Heart left ventricle (tissue), 16 donors: ENCODE measurements around the gene FRMD8. TPM values are rescaled to one million over a fixed set of nuclear protein-coding genes. Genes with fewer than 3 reads are reported as not detected.
A peak's percentile ranks its signal among the peaks of the same experiment; 100 is the strongest.

Experiments used
- ATAC-seq, 4 donors: fragments of 200-7000 bp; cut with Tn5 transposase; one replicate each; pipeline ENCODE4 v1.9.1; 2020 to 2022; ENCODE audit warnings: moderate library complexity in 4 of 4, mild to moderate bottlenecking in 3 of 4, moderate number of reproducible peaks in 1 of 4
- DNase-seq, 5 donors: peaks; one replicate each; pipeline ENCODE4 v3.0.0-alpha.2; 2020
- H3K27ac ChIP-seq, 12 donors: fragments of 200-600 bp; sonication (generic) in 4 of 12; one replicate each; pipeline versions ENCODE4 v1.5.0 to v1.8.0; 2016 to 2022; ENCODE audit warnings: mild to moderate bottlenecking in 2 of 12
- H3K27me3 ChIP-seq, 9 donors: fragments of 200-600 bp; sonication (generic) in 2 of 9; one replicate each; pipeline versions ENCODE4 v1.5.1 to v1.8.0; 2016 to 2022; ENCODE audit warnings: mild to moderate bottlenecking in 3 of 9
- H3K36me3 ChIP-seq, 9 donors: fragments of 200-600 bp; sonication (generic) in 2 of 9; one replicate each; pipeline versions ENCODE4 v1.5.0 to v1.8.0; 2018 to 2022; ENCODE audit warnings: mild to moderate bottlenecking in 2 of 9
- H3K4me1 ChIP-seq, 12 donors: fragments of 200-600 bp; sonication (generic) in 4 of 12; one replicate each; pipeline versions ENCODE4 v1.5.0 to v1.8.0; 2016 to 2022; ENCODE audit warnings: mild to moderate bottlenecking in 3 of 12
- H3K4me3 ChIP-seq, 12 donors: fragments of 200-600 bp; sonication (generic) in 4 of 12; one replicate each; pipeline versions ENCODE4 v1.5.0 to v1.8.0; 2017 to 2022; ENCODE audit warnings: mild to moderate bottlenecking in 9 of 12, moderate library complexity in 4 of 12
- H3K9me3 ChIP-seq, 12 donors: fragments of 200-600 bp; sonication (generic) in 4 of 12; one replicate each; pipeline versions ENCODE4 v1.5.0 to v1.8.0; 2016 to 2022; ENCODE audit warnings: mild to moderate bottlenecking in 1 of 12
- CTCF ChIP-seq, 12 donors: fragments of 200-600 bp; sonication (generic) in 4 of 12; IDR thresholded peaks; one replicate each; pipeline versions ENCODE4 v1.5.0 to v1.8.0; 2018 to 2022; ENCODE audit warnings: antibody characterized with exemption in 12 of 12, mild to moderate bottlenecking in 5 of 12
- POLR2A ChIP-seq, 2 donors: fragments of 450-650 bp; IDR thresholded peaks; one replicate each; pipeline ENCODE4 v1.6.1; 2017; ENCODE audit warnings: antibody characterized with exemption in 2 of 2, mild to moderate bottlenecking in 2 of 2, moderate library complexity in 2 of 2
- WGBS, 4 donors: extraction: QIAGEN DNeasy Blood & Tissue Kit in 2 of 4; methylation state at CpG; one replicate each; pipeline versions ENCODE4 v1.1.5 to v1.1.7; 2013 to 2018; 5-methylcytosine and 5-hydroxymethylcytosine counted together
- intact Hi-C, 10 donors: fragments of 100-400 bp; cut with DNase I; formaldehyde crosslinking; loops; one replicate each; pipeline versions ENCODE4 v1.11.1 to v1.14.2; 2022
- polyA plus RNA-seq, 2 donors: library from polyadenylated mRNA; stranded (reverse); fragments of 200-250 nt; gene quantifications; one replicate each; pipeline ENCODE4 v1.2.3, GENCODE V29; 2013
- total RNA-seq, 9 donors: library from RNA; depleted of rRNA in 2 of 9; stranded (reverse); fragments of >200 nt in 2 of 9; fragmentation: NEBNext Ultra II Directional in 3 of 9; extraction: Animal tissue kit (Norgen Biotek cat#: 25700) in 3 of 9; gene quantifications; one replicate each; pipeline versions ENCODE4 v1.1.0 to v1.2.4, GENCODE V29; 2016 to 2023
- donor health status: ischemic (EF 13 %, LVEDD 7.1; RV severe dilation, severe dysfunction).
- donor health status: healthy with polysubstance abuse.
- donor health status: DM: no; HTN: yes; CAD: no.
- donor health status: DM: no; HTN: no; CAD: no.
- donor health status: ischemic (EF 25% LVEDD 6.9; RV normal size, moderate dysfunction).
- donor health status: ischemic (EF 25% LVEDD 5.7; RV mildly dilated, moderate dysfunction).
- donor health status: healthy.
- donor health status: DM: yes; HTN: yes; CAD: no.
- donor health status: ischemic (EF 35%, LVEDD 5.7; RV mildly dilated, moderate dysfunction).
- donor health status: nonischemic (EF 11% LVEDD 7.7; RV severe dilation, severe dysfunction).
- donor health status: DM: yes; HTN: yes; CAD: no.
- donor health status: PGD.
- donor health status: ischemic (EF 29% LVEDD 5.4; RV normal size, mild dysfunction).
- donor health status: nonischemic (EF 23%, LVEDD 6.1; RV moderate dilation, normal function).

FRMD8 gene
- total and polyA plus RNA-seq, 11 donors, result 6.1 to 24.1 (median 11.3) TPM

GRCh38 chr11:65437436-65438227 is 51.2 kb downstream of the FRMD8 start:
- TF ChIP-seq POLR2A (IDR thresholded peaks at IDR 0.05), result peak in 1 of 2 donors; percentile 14
- TF ChIP-seq CTCF (IDR thresholded peaks at IDR 0.05), result no peak
- Histone ChIP-seq H3K27ac (peak overlapping the region in 11 of 12 donors; percentile 6 to 80 (median 53)), H3K4me3 (peak overlapping the region in 5 of 12 donors; percentile 2 to 21 (median 19))

GRCh38 chr11:65438257-65439151 is 52.1 kb downstream of the FRMD8 start:
- no peaks in the 10 kb centered on the region for H3K9me3 ChIP-seq
- H3K4me3 ChIP-seq, result peak overlapping the region in 4 of 12 donors; percentile 19 to 25 (median 21)
- peaks cover 0 to 99% (median 87%) of the 10 kb centered on the region in 12 donors for H3K4me1 ChIP-seq
- ATAC-seq (no peak), DNase-seq (peak in 2 of 5 donors; percentile 2 to 3)
- peak overlapping the region in 10 of 12 donors; percentile 9 to 80 (median 54) for H3K27ac ChIP-seq
- TF ChIP-seq POLR2A (IDR thresholded peaks at IDR 0.05) (no peak), CTCF (IDR thresholded peaks at IDR 0.05) (no peak)
- 75 to 83% (median 80%) methylated on average over 9 of the region's 9 CpGs for WGBS, 4 donors
- no peaks in the 10 kb centered on the region for H3K27me3 ChIP-seq
- intact Hi-C loops, result no loop called here
- peaks cover 6 to 100% (median 95%) of the 10 kb centered on the region in 9 donors for H3K36me3 ChIP-seq

More at GRCh38 chr11:65437436-65438227, 51.2 kb downstream of the FRMD8 start:
- DNase-seq, result peak in 3 of 5 donors; percentile 10 to 20 (median 18)
- H3K4me1 ChIP-seq, result peaks cover 0 to 99% (median 87%) of the 10 kb centered on the region in 12 donors
- no peaks in the 10 kb centered on the region for H3K27me3 ChIP-seq
- intact Hi-C loops, result no loop called here
- no peaks in the 10 kb centered on the region for H3K9me3 ChIP-seq
- WGBS, 4 donors, result 51 to 62% (median 60%) methylated on average over 14 of the region's 14 CpGs
- ATAC-seq, result peak in 2 of 4 donors; percentile 3 to 5
- peaks cover 2 to 100% (median 95%) of the 10 kb centered on the region in 9 donors for H3K36me3 ChIP-seq

- Histone ChIP-seq H3K27me3 (no peaks in the 10 kb centered on the region), H3K36me3 (peaks cover 8 to 100% (median 94%) of the 10 kb centered on the region in 9 donors), H3K9me3 (no peaks in the 10 kb centered on the region), H3K27ac (peak overlapping the region in 9 of 12 donors; percentile 6 to 80 (median 54)), H3K4me1 (peaks cover 0 to 97% (median 83%) of the 10 kb centered on the region in 12 donors), H3K4me3 (peak overlapping the region in 3 of 12 donors; percentile 4 to 25 (median 11))
- ATAC-seq (no peak), DNase-seq (peak in 2 of 5 donors; percentile 4 to 11)
- intact Hi-C loops, result no loop called here
- 61 to 73% (median 68%) methylated on average over 7 of the region's 7 CpGs for WGBS, 4 donors
- TF ChIP-seq POLR2A (IDR thresholded peaks at IDR 0.05) (no peak), CTCF (IDR thresholded peaks at IDR 0.05) (no peak)
These were observed 53.1 kb downstream of the FRMD8 start for GRCh38 chr11:65439331-65440181.
